Measurements from ENCODE around the gene ZBTB22. TPM values are rescaled to one million over a fixed set of nuclear protein-coding genes. Genes with fewer than 3 reads are reported as not detected.
"Not testable (repeated sequence)": the region's sequence is repeated elsewhere in the genome, so short reads cannot be mapped to it uniquely, and the experiment has no call there.

ZBTB22 gene
- total RNA-seq, 2 donors from 2014 or later, result 15.0 to 29.5 TPM

GRCh38 chr6:33278810-33279209 lies 38.7 kb downstream of the ZBTB22 start:
- no peak for DNase-seq (ENCODE audit: low spot score)
- Histone ChIP-seq H3K27me3 (replicated peaks; ENCODE audit: insufficient read depth) (no peaks in the 10 kb centered on the region), H3K4me3 (no peak overlapping the region), H3K9me3 (no peaks in the 10 kb centered on the region), H3K4me1 (ENCODE audit: control insufficient read depth in 1 of 2, low read depth in 2 of 2) (peaks cover 16 to 34% of the 10 kb centered on the region in 2 donors), H3K27ac (no peak overlapping the region), H3K36me3 (peaks cover 10% of the 10 kb centered on the region)
- TF ChIP-seq CTCF (IDR thresholded peaks at IDR 0.05), result no peak
- ATAC-seq (ENCODE audit: insufficient number of reproducible peaks, low FRiP score, low read depth), result no peak

GRCh38 chr6:33278392-33278741 lies 39.2 kb downstream of the ZBTB22 start:
- DNase-seq (ENCODE audit: low spot score), result no peak
- Histone ChIP-seq H3K4me1 (ENCODE audit: control insufficient read depth in 1 of 2, low read depth in 2 of 2) (peaks cover 16 to 38% of the 10 kb centered on the region in 2 donors), H3K36me3 (peaks cover 10% of the 10 kb centered on the region), H3K9me3 (no peaks in the 10 kb centered on the region), H3K27ac (peak overlapping the region in 1 of 2 donors; percentile 95), H3K4me3 (peak overlapping the region; percentile 86), H3K27me3 (replicated peaks; ENCODE audit: insufficient read depth) (no peaks in the 10 kb centered on the region)
- no peak for TF ChIP-seq CTCF (IDR thresholded peaks at IDR 0.05)
- ATAC-seq (ENCODE audit: insufficient number of reproducible peaks, low FRiP score, low read depth), result no peak

- TF ChIP-seq CTCF (IDR thresholded peaks at IDR 0.05), result no peak
- Histone ChIP-seq H3K27ac (peak overlapping the region; percentile 88 to 95), H3K27me3 (replicated peaks; ENCODE audit: insufficient read depth) (no peaks in the 10 kb centered on the region), H3K4me3 (peak overlapping the region; percentile 86), H3K4me1 (ENCODE audit: control insufficient read depth in 1 of 2, low read depth in 2 of 2) (peaks cover 22 to 44% of the 10 kb centered on the region in 2 donors), H3K36me3 (peaks cover 10% of the 10 kb centered on the region), H3K9me3 (no peaks in the 10 kb centered on the region)
- ATAC-seq (ENCODE audit: insufficient number of reproducible peaks, low FRiP score, low read depth) (no peak), DNase-seq (ENCODE audit: low spot score) (no peak)
Measured at GRCh38 chr6:33277663-33278391, 39.7 kb downstream of the ZBTB22 start.

GRCh38 chr6:33276864-33277662 lies 40.5 kb downstream of the ZBTB22 start, which contains the start of gene B3GALT4:
Gene B3GALT4, plus strand, starts transcription at chr6:33277123. Its CDS starts 297 bp downstream, at chr6:33277420.
- peak within 1 kb of the TSS; percentile 88 to 95 for H3K27ac ChIP-seq
- H3K36me3 ChIP-seq, result peaks cover 10% of the 10 kb centered on the region
- peak within 1 kb of the TSS; percentile 86 for H3K4me3 ChIP-seq
- no peaks in the 10 kb centered on the region for H3K9me3 ChIP-seq
- TF ChIP-seq CTCF (IDR thresholded peaks at IDR 0.05), result peak; percentile 56
- H3K27me3 ChIP-seq (replicated peaks; ENCODE audit: insufficient read depth), result no peaks in the 10 kb centered on the region
- peak; percentile 39 for ATAC-seq (ENCODE audit: insufficient number of reproducible peaks, low FRiP score, low read depth)
- H3K4me1 ChIP-seq (ENCODE audit: control insufficient read depth in 1 of 2, low read depth in 2 of 2), result peaks cover 27 to 51% of the 10 kb centered on the region in 2 donors
- DNase-seq (ENCODE audit: low spot score), result peak; percentile 33

- ATAC-seq (ENCODE audit: insufficient number of reproducible peaks, low FRiP score, low read depth) (no peak), DNase-seq (ENCODE audit: low spot score) (no peak)
- Histone ChIP-seq H3K9me3 (no peaks in the 10 kb centered on the region), H3K36me3 (peaks cover 10% of the 10 kb centered on the region), H3K4me1 (ENCODE audit: control insufficient read depth in 1 of 2, low read depth in 2 of 2) (peaks cover 27 to 52% of the 10 kb centered on the region in 2 donors), H3K4me3 (peak overlapping the region; percentile 86), H3K27me3 (replicated peaks; ENCODE audit: insufficient read depth) (no peaks in the 10 kb centered on the region), H3K27ac (peak overlapping the region; percentile 88 to 95)
- TF ChIP-seq CTCF (IDR thresholded peaks at IDR 0.05), result no peak
Measured at GRCh38 chr6:33276581-33276863, 41.0 kb downstream of the ZBTB22 start.

GRCh38 chr6:33275795-33276580 lies 41.6 kb downstream of the ZBTB22 start:
- H3K36me3 ChIP-seq; DNase-seq (ENCODE audit: low spot score); H3K27me3 ChIP-seq (replicated peaks; ENCODE audit: insufficient read depth); ATAC-seq (ENCODE audit: insufficient number of reproducible peaks, low FRiP score, low read depth); H3K9me3 ChIP-seq: not testable (repeated sequence)
- peak overlapping the region; percentile 86 for H3K4me3 ChIP-seq
- H3K27ac ChIP-seq, result peak overlapping the region; percentile 88 to 95
- peaks cover 27 to 53% of the 10 kb centered on the region in 2 donors for H3K4me1 ChIP-seq (ENCODE audit: control insufficient read depth in 1 of 2, low read depth in 2 of 2)
